ENCODE results near the gene CACNB4.

- TF ChIP-seq CTCF (IDR thresholded peaks at IDR 0.05) (no peak), POLR2A (IDR thresholded peaks at IDR 0.05) (no peak)
Observed at GRCh38 chr2:152103271-152103670, 4.4 kb upstream of the CACNB4 start.
